Activated naive CD8-positive, alpha-beta T cell treated with anti-CD3 and anti-CD28 coated beads, Interleukin-2, amount 50 U/mL, for 16 hours (primary cell): Measurements from ENCODE around the gene PLOD2.

Experiments used
- DNase-seq: peaks from one replicate; pipeline ENCODE4 v3.0.0-alpha.2; 2020; ENCODE audit warnings: low read depth, low spot score

PLOD2 gene

DNA sequence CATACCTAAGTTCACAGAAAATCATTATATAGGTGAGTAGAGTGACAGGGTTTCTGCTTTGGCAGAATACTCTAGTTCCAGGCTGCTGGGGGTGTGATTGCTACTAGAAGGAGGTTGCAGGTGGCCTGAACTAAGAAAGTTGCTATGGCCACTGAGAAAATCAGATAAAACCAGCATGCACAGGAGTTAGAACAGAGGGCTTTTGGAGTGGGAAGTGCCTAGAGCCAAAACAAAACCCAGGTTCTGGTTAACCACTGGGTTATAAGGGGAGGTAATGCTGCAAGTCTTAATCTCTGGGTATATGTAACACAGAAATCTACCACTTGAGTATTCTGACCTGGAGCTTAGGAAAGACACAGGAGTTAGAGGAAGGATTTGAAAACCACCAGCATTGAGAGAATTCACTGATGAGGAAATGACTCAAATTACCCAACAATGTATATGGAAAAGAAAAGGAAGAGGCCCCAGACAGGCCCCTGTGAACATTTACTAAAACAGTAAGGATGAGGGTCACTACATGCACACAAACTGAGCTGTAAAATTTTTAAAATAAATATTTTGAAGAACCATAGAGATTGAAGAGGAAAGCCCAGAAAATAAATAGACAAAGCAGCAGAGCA is 60.0 kb downstream of the PLOD2 start:
- no peak for DNase-seq

DNA sequence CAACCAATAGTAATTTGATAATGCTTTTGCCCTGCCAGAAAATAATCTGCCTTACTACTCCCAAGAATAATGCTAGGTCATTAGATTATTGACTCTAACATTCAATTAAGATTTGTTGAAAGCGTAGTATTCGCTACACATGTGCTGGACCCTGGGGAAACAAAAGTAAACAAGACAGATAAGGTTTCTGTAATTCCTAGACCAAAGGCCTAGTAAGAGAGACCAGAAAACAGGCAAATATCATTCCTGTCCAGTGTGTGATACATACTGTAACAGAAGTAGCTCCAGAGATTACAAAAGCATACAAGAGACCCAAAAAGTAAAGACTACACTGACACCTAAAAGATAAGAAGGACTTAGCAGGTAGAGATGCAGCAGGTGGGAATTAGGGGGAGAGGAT is 60.8 kb downstream of the PLOD2 start:
- DNase-seq, result no peak

DNA sequence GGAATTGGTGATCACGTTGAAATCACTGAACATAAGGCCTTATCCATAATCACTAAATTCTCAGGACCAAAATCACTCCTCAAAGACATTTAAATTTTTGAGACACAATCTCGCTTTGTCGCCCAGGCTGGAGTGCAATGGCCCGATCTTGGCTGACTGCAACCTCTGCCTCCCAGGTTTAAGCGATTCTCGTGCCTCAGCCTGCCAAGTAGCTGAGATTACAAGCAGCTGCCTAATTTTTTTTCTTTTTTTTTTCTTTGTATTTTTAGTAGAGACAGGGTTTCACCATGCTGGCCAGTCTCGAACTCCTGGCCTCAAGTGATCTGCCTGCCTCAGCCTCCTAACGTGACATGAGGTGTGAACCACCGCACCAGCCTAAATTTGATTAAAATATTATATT is 61.7 kb downstream of the PLOD2 start:
- DNase-seq, result no peak

DNA sequence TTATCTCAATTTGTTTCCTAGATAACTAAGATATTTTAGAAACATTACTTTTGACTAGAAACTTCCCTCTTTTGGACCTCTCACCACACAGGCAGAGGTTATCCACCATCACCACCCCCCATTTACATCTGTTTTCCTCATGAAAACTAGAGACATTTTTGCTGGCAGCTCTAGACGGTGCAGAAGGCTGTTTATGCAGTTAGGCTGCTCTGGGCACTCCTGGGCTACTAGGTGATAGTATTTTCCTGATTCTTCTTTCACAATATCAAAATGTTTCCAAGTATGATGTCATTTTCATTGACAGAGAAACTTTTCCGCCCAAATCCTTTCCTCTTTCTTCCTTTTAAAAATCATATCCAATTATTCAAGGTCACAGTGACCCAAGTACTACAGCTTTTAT is 67.1 kb downstream of the PLOD2 start:
- DNase-seq, result no peak

DNA sequence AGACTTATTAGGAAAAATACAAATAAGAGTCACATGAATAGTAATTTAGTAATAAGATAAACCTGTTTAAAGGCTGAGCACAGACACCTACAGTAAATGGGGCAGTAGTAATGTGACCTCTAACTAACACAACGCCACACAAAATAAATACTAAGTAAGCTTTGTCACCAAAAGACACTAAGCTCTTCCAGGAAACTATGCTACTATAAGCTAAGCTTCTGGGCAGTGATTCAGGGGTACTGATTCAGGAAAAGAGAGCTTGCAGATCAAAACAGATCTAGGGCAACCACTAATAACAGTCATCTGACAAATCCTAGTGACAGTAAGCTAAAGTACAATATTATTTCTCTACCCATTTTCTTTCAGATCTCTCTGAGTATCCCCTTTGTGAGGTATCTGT is 68.8 kb downstream of the PLOD2 start:
- DNase-seq, result no peak

DNA sequence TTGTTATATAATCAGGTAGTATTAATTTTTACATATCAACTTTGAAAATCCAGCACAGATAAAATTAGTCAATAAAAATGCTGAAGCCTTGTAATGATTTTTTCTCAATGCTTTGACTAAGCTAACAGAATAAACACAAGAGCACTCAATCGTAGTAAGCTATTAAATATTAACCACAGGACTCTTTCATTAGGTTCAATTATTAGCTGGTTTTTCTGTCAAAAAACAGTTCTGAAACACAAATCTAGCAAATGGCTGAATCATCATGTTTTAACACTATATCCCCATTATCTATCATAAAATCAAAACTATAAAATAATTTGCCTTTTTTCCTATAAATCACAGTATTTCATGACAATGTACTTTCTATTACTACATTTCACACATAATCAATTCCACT is 69.6 kb downstream of the PLOD2 start:
- no peak for DNase-seq

DNA sequence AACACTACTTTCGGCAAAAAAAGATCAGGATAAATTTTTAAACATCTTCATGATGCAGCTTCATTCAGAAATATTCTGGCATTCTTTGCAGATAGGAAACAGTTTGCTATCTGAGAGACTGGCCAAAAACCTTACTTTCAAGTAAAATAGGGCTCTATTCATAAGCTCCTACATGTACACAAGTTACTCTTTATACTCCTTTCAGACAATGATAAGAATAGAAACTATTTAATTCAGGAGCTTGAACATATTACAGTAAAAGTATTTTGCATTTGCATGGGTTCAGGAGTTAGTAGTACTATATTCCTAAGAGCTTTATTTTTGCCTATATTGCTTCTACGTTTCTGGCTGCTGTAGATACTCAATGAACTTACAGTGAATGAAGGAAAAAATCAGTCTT is 70.5 kb downstream of the PLOD2 start:
- DNase-seq, result no peak

DNA sequence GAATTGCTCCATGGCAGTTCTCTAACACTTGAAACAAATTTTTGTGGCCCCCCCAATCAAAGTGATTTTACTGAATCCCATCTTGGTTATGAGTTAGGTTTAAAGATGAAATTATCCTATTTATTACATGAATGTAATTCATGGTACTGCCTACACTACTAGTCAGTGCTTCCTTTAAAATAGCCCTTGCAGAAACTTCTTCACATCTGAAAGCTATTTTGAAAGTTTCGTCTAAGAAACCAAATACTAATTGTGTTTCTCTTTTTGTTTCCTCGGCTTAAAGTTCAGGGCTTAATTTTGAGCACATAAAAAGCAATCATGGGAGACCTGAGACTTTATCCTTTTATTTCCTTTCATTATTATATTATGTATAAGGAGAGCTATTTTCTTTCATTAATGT is 72.1 kb downstream of the PLOD2 start:
- no peak for DNase-seq

DNA sequence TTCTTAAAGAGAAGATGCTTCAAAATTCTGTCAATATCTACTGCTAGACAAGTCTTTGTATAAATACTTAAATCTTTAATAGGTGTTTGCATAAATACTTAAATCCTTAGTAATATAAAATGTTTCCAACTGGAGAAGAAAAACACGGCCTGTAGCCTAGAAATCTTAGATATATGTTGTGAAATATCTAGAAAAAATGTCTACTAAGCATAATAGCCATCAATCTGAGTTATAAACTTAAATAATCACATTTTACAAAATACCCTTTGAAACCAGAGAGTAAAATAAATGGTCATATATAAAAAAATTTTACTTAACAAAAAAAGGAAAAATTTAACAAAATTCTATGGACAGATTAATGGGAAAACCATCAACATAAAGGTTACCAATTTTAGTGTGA is 73.9 kb downstream of the PLOD2 start:
- no peak for DNase-seq

DNA sequence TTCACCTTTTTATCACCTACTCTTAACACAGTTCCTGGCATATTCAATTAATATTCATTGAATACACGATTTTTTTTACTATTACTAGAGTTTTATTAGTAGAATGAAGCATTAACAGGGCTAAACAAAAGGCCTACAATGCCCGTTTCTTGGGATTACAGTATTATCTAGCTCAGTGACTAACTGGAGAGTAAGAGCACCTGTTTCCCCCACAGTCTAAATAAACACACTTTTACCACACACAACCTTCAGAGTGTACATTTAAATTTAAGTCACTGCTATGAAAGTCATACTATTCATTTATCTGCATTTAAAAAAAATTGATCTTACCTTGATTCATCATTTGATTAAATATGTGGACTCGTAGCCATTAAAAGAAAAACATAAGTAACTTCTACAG is 74.8 kb downstream of the PLOD2 start:
- DNase-seq, result no peak

DNA sequence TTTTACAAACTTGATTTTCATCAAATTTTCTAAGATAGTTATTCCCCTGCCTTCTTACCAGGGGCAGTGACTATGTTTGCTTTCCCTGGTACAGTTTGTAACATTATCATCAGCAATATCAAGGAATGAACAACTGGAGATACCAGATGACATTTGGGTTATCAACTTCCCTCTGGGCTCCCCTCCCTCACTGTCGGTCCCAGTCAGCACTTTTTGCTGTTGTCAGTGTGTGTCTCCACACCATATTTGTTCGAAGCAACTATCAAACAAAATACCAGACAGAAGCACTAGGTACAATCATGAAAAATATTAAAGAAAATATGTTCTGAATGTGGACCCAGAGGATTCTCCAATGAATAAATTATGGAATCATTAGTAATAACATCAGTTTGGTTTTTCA is 75.3 kb downstream of the PLOD2 start:
- DNase-seq, result no peak

DNA sequence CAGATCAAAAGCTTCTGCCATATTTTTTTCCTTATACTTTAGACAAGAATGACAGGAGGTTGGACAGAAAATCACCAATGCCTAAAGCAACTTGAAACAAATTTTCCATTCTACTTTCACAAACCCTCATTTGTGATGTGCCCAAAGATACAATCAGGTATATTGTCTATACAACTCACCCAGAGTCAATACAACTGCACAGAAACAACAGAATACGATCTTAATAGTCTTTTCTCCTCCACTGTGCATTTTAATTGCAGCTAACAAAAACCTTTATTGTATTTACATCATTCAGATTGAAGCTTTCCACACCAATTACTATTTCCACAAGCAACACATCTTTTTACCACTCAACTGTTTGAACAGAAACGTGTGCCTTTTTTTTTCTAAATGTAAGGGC is 80.4 kb downstream of the PLOD2 start:
- DNase-seq, result no peak

DNA sequence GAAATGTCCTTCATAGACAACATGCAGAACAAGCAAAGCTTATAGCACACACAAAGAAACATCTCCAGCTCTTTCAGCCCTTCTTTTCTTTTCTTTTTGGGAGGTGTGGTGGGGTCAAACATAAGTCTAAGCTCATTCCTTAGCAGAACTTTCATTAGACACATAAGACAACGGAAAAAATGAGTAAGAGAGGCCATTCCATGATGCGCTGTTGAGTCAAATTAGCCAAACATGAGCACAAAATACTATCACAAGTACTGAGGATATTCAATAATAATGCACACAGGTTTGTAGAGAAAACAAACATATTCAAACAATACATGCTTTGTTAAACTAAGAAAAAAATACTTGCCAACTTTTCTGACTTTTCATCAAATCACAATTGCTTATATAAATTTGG is 83.0 kb downstream of the PLOD2 start:
- DNase-seq, result no peak

DNA sequence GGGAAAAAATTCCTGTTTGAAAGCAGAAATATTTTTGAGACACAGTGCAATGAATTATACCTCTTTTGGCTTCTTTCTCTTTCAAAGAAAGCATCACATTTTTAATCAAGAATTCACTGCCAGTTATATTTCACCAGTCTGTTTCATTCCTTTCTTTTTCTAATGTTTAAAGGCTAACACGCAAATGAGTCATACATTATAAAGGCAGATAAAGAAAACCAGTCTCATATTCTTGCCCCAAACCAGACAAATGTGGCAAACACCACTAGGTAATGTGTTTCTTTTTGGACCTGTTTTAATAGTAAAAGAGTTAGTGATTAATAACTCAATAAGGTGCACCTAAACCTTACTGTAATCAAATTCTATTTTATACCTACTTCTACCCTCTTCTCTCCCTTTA is 83.8 kb downstream of the PLOD2 start:
- no peak for DNase-seq

DNA sequence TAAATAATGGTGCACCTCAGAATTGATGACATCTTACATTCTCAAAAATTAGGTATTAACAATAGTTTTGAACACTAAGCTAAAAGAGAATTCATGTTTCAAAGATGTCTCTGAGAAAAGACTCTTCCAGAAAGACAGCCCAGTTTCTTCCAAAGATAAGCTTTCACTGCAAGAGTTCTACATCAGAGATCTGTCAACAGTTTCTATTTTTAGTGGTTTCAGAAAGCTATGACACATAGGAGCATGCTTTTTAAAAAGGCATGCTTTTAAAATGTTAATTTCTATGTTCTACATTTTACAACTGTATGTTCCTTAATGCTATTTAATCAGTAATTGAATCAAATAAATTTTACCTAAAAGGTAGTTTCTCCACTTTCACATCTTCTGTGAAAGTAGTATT is 88.2 kb downstream of the PLOD2 start:
- no peak for DNase-seq

DNA sequence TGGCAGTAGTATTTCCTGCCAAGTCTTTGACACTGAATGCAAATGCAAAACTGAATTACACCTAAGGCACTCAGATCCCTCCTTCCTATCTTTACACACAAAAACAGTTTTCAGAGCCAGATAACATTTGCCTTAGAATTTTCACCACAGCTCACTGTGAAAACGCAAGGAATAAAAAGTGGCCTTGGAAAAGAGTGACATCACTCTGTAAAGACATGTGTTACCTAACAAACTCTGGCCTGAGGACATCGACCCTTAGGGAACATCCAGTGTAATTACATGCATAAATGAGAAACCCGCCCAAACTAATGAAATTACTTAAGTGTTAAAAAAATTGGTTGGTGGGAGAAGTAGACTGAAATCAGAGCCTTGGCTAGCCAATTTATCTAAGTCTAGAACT is 88.9 kb downstream of the PLOD2 start:
- no peak for DNase-seq

DNA sequence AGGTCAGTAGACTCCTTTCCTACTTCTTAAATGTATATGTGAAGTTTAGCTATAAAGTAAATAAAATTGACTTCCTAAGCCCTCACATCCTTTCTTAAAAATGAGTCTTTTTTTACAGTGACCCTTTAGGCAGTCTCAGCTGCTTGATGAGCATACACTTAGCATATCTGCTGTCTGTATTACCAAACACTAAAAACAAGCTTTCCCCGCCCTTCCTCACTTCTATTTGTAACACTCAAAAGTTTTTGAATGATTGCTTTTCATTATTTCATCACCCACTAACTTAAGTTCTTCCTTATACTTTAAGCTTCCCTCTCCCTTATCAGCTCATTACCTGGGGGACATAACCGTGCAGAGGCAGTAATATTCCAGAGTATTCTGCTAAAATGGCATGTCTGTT is 89.4 kb downstream of the PLOD2 start:
- DNase-seq, result no peak

DNA sequence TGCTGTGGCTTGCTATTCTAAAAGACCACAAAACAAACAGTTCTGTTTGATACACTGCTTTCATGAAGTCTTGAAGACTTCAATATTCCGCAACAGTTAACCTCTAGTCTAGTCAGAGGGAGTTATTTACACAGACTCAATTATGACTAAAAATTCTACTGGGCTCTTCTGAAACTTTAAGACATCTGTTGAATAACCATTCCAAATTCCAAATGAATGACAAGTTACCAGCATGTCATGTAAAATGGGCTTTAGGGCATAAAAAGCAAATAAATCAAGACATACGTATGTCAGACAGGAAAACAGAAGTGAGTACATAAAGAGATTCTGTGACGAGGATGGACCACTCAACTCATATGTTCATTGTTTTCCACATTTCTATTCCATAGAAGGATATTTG is 93.9 kb downstream of the PLOD2 start:
- no peak for DNase-seq

DNA sequence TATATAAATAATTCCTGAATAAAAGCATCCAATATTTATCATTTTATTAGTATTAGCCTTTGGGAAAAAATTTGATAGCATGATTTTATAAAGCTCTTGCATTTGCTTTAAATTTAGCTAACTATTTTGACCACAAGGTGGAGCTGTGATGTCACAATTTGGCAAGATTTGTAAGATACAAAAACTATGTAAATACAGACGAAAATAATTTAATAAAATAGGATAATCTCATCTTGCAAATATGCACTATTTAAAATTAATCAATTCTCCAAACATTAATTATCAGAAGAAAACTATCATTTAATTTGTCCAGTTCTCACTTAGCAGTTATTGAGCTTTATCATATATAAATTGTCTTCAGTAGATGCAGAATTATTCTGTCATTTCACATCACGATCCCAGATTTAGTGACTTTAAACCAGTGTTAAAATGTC is 95.4 kb downstream of the PLOD2 start:
- no peak for DNase-seq

DNA sequence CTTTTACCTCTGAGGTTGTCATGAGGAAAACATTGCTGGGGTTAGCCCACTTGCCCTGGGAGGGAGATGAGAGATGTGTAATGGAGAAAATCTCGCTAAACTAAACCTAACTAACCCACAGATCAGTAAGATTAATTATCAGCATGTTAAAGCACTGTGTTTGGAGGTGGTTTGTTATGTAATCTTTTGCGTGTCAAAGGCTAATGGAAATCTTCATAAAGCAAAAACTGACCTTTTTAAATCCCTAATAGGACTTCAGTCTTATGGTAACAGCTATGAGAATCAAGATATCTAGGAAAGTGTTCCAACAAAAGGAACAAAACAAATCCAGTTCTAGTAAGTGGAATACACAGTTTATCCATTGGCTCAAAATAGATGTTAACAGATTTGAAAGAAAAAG is 102.7 kb downstream of the PLOD2 start:
- no peak for DNase-seq

DNA sequence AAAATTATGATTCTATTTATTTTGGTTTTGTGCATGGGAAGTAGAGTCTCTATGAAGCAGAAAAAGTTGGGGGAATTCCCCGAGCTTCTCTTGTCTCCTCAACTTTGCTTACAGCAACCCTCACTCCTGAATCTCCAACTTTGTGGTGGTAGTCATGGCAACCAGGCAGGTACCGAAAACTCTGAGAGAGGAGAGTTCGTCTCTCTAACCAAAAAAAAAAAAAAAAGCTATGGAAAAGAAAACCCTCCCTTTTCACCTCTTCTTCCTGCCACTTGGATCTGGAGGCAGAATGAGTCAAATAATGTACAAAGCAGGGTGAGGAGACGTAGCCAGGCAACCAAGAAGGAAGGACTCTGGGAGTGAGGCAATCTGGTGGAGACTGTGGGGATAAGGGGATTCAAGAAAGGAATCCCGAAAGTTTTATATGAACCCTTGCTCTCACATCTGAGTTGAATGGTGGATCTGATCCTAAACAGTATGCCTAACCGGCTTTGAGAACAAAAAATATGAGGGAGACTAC is 108.1 kb downstream of the PLOD2 start:
- DNase-seq, result no peak

DNA sequence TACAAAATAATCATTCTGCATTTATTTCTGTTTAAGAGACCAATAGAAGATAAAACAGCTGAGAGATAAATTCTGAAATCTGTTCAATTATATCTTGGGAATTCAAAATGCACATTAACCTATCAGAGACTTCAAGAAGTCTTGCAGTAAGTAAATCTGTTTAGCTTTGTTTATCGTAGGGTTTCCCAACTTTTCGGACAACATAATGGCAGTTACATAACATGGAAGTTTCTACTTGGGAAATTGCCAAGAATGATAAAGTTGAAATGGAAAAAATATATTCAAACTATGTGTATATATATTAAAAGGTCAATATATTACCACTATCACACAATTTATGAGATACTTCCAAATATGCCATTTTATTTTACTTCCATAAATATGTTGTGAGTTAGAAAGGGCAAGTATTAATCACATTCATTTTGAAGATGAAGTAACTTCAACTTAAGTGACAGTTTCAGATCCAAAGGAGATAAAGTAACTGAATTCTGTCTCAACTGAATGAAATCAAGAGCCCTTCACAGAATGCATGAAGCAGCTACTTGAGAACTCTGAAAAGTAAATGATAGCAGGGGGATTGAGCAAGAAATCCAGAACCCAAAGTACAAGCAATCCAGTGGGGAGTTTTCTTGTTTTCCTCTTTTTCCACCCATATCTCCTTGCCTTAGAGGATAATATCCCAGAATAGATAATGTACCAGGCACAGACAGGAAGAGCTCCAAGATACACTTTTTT is 108.8 kb downstream of the PLOD2 start:
- no peak for DNase-seq

DNA sequence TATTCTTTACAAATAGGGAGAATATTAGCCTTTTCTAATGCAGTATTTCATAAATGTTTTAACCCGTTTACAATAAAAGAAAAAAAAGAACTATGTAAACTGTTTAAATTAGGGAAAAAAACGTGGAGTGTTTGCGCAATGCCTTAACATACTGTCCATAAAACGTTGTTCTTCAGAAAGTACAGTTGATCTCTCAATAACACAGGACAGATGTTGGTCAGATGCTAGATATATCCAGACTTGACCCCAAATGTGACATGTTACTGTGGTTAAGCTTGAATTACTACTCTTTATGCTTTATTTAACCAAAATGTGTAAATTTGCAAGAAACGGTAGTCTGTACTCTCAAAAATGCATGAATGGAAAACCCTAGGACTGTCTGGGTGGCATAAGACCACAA is 110.3 kb downstream of the PLOD2 start:
- DNase-seq, result no peak

DNA sequence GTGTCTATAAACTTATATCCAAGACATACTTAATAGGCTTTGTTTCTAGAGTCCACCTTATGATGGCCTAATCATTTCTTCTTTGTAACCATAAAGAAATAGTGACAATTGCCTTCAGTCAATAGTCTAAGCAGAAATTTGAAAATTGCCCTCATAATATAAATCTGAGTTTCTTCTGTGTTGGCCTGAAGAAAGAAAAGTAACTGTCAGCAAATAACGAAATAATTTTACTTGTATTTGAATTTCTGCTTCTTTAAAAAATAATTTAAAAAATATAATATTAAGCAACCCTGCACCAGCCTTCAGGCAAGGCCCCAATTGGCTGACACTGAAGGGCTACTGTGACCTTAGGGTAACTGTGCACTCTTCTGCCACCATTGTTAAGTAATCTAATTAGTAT is 113.5 kb downstream of the PLOD2 start:
- no peak for DNase-seq
